Measurements from ENCODE around the gene MYCL.
A peak's percentile ranks its signal among the peaks of the same experiment; 100 is the strongest.
"Not testable (repeated sequence)": the region's sequence is repeated elsewhere in the genome, so short reads cannot be mapped to it uniquely, and the experiment has no call there.

Gene MYCL

GRCh38 chr1:39886757-39887231 lies 14.9 kb downstream of the MYCL start:
- DNase-seq, result no peak

DNA sequence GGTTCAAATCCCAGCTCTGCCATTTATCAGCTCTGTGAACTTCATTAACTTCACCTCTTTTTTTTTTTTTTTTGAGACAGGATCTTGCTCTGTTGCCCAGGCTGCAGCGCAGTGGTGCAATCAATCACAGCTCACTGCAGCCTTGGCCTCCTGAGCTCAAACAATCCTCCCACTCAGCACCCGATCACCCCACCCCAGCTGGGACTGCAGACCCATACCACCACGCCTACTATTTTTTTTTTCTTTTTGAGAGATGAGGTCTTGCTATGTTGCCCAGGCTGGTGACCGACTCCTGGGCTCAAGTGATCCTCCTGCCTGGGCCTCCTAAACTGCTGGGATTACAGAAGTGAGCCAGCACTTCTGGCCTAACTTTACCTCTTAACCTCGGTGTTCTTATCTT lies 16.2 kb downstream of the MYCL start:
- no peak for DNase-seq

GRCh38 chr1:39882152-39882551 lies 19.6 kb downstream of the MYCL start:
- DNase-seq, result no peak

DNA sequence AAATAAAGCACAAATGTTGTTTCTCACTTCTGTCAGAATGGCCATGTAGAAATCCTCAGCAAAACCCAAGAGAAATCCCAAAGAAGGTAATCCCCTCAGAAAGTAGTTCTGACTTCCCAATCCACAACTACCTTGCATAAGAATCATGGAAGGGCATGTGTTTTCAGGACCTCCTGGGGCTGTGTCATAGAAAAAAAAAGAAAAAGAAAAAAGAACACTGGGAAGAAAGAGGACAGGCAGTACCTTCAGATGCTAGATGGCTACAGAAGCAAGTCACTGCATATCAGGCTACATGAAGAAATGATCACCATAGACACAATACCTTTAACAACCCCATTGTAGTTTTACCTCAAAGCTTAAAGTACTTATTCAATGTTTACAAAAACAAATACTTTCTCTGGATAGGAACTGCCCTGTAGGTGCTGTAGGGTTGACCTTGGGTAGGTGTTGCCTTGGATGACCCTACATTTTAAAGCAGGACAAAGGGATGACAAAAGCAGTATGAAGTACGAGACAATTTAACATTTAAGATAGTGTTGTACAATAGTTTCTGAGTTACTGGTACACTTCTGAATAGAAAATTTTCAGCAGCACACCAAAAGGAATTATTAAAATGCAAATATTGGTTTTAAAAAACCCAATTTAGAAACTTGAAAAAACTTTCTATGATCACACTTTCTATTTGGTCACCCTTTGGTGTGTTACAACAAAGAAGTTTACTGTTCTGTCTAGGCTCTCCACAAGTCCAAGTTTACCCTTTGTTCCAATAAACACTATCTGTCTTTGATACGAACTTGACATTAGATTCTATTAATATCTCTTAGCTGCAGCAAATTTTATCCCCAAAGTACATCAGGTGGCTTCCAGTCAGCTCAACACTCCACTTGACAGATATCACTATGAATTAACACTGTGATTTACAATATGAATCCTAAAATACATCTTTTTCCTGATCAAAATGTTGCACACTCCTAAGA lies 23.4 kb downstream of the MYCL start:
- no peak for DNase-seq

DNA sequence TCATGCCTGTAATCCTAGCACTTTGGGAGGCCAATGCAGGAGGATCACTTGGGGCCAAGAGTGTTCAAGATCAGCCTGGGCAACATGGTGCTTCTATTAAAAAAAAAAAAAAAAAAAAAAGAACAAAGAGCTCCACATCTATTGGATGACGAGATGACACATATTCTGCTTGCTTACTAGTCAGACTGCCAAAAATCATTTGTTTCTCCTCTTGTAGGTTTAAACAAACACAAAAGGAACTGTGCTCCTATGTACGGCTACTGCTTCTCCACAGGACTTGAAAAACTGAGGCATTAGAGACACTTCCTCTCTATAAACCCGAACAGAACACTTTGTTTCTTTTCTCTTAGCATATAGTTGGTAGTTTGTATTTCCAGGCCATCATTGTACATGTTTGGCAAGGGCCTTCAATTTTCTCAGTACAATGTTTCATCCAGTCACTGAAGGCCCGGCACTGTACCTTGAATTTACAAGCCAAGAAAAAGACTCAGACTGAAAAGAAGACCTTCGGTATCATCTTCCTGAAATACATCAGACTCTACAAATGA lies 24.4 kb downstream of the MYCL start:
- DNase-seq, result no peak

DNA sequence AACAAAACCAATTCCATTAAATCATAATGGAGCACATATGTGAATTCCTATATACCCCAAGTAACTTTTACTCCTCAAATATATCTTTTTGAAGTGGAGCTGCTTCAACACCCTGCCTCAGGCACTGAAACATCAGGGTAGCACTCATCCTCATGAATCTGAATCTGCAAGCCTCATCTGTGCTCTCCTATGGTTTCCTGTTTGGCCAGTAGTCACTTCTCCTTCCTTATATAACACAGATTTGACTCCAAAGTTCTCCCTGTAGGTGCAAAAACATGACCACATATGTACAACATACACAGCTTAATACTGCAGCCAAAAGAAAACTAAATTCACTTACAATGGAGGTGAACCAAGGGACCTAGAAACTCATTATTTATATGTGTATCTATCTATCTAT lies 25.6 kb downstream of the MYCL start:
- no peak for DNase-seq

GRCh38 chr1:39872698-39873097 lies 29.0 kb downstream of the MYCL start:
- DNase-seq, result no peak

GRCh38 chr1:39871796-39872195 lies 29.9 kb downstream of the MYCL start:
- DNase-seq, result no peak

- DNase-seq, result not testable (repeated sequence)
Measured at GRCh38 chr1:39871043-39871442, 30.7 kb downstream of the MYCL start.

DNA sequence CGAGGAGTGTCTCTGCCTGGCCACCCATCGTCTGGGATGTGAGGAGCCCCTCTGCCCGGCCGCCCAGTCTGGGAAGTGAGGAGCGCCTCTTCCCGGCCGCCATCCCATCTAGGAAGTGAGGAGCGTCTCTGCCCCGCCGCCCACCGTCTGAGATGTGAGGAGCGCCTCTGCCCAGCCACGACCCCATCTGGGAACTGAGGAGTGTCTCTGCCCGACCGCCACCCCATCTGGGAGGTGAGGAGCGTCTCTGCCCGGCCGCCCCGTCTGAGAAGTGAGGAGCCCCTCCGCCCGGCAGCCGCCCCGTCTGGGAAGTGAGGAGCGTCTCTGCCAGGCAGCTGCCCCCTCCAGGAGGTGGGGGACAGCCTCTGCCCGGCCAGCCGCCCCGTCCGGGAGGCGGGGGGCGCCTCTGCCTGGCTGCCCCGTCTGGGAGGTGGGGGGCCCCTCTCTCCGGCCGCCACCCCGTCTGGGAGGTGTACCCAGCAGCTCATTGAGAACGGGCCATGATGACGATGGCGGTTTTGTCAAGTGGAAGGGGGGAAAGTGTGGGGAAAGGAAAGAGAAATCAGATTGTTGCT lies 32.1 kb downstream of the MYCL start:
- not testable (repeated sequence) for DNase-seq

DNA sequence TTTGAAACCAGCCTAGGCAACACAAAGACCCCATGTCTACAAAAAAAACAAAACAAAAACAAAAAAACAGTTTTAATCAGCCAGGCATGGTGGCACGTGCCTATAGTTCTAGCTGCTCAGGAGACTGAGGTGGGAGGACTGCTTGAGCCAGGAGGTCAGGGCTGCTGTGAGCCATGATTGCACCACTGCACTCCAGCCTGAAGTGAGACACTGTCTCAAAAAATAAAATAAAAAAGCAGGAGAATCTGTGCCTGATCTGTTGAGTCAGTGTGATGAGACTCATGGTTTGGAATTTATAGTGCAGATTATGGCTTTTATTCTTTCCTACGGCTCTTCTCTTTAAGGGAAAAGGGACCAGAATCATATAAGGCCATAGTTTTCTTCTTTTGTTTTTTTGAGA lies 35.0 kb downstream of the MYCL start:
- DNase-seq, result no peak

DNA sequence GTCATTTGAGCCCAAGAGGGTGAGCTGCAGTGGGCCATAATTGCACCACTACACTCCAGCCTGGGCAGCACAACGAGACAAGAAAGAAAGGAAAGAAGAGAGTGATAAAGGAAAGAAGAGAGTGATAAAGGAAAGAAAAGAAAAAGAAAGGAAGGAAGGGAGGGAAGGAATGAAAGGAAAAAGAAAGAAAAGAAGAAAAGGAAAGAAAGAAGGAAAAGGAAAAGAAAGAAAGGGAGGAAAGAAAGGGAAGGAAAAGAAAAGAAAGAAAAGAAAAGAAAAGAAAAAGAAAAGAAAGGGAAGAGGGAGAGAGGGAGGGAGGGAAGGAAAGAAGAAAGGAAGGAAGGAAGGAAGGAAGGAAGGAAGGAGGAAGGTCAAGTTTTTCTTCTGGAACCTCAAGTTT lies 36.0 kb downstream of the MYCL start:
- DNase-seq, result no peak

- DNase-seq, result no peak
Measured at GRCh38 chr1:39863177-39863576, 38.5 kb downstream of the MYCL start.

DNA sequence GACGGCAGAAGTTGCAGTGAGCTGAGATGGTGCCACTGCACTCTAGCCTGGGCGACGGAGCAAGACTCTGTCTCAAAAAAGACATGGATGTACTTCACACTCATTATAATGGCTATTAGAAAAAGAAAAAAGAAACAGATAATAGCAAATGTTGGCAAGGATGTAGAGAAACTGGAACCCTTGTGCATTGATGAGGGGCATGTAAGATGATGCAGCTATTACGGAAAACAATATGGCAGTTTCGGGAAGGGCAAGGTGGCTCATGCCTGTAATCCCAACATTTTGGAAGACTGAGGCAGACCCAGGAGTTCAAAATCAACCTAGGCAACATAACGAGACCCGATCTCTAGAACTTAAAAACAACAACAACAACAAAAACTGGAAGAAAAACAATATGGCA lies 40.7 kb downstream of the MYCL start:
- no peak for DNase-seq

- DNase-seq, result no peak
Measured at GRCh38 chr1:39859859-39860812, 41.6 kb downstream of the MYCL start.

GRCh38 chr1:39858315-39858714 lies 43.4 kb downstream of the MYCL start:
- DNase-seq, result no peak

DNA sequence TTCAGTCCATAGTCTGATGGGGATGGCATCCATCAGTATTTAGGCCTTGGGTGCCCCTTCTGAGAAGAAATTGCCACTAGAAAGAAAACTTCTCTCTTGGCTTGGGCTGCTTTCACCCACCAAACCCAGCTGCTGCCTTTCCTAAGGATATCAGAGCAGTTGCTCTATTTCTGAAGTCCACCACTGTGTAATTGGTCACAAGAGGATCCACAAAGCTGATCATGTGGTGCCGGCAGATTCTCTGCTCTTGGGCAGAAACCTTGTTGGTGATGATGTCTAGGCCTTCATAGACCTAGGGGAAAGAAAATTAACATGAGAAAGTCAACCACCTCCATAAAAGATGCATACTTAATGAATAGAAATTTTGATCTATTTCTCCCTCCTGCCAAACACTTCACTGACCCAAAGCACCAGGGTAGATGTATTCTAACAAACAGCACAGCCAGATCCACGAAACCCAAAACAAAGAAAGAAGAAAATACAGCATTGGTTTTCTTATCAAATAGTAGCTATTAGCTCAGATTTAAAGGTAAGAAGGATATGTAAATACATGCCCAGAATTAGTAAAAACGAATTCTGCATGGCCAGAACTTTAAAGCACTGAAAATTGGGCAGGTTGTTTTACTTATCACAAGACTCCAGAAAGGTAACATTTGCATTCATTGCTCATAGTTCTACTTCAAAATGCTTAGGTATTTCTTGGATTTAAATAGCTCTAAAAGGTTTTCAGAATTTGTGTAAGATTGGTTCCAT lies 44.4 kb downstream of the MYCL start:
- no peak for DNase-seq

- DNase-seq, result no peak
Measured at GRCh38 chr1:39854738-39855137, 47.0 kb downstream of the MYCL start.

- no peak for DNase-seq
Measured at GRCh38 chr1:39854314-39854713, 47.4 kb downstream of the MYCL start.

- no peak for DNase-seq
Measured at GRCh38 chr1:39852876-39853275, 48.8 kb downstream of the MYCL start.

GRCh38 chr1:39852214-39852791 lies 49.4 kb downstream of the MYCL start:
- DNase-seq, result peak in 1 of 2 experiments; percentile 8

Data from NCI-H187 (cell line).